ENCODE measurements around the gene UCKL1. TPM values are rescaled to one million over a fixed set of nuclear protein-coding genes. Genes with fewer than 3 reads are reported as not detected.

The UCKL1 gene
- total RNA-seq, 1 experiment from 2014 or later: 47.4 TPM

DNA sequence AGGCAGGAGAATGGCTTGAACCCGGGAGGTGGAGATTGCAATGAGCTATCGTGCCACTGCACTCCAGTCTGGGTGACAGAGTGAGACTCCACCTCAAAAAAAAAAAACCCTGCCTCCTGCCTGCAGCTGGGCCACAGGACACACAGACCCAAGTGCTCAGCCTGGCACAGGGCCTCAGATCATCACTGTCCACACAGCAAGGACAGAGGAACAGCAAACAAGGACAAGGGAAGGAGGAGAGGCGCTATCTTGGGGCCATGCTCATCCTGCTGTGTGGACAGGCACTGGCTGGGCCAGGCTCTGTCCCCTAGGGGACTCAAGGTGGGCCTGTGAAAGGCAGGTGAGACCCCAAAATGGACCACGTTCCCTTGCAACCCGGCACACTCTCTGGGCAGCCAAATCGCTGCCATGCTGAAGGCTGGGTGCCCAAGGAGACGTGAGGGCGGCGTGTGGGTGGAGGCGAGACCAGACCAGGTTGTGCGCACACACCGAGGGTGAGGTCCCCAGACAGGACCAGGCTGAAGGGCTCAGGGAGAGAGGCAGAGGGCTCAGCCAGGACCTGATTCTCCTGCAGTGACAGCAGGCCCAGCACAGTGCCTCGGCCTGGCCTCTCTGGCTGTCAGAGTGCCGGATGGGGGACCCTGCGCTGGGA is 9.1 kb downstream of the UCKL1 start:
- intact Hi-C loops (cut with micrococcal nuclease; ENCODE audit: unreplicated experiment) (no loop called here), in situ Hi-C loops (cut with HindIII; ENCODE audit: low pct_unique_long_range_greater_than_20kb, low sequenced_read_pairs) (no loop called here)
- Histone ChIP-seq H3K27ac (ENCODE audit: low read length) (0 out of 2 replicates have a peak overlapping the region, but pooled peaks have one; percentile 7), H3K36me3 (ENCODE audit: control insufficient read depth, insufficient read depth, low read length) (no peaks in the 10 kb centered on the region), H3K4me3 (ENCODE audit: low read depth in 2 of 2, low read length in 2 of 2) (no peak overlapping the region), H3K27me3 (ENCODE audit: control insufficient read depth, insufficient read depth, low read length) (no peaks in the 10 kb centered on the region), H3K9me3 (ENCODE audit: control insufficient read depth, insufficient read depth, low read depth, low read length) (no peaks in the 10 kb centered on the region), H3K4me1 (ENCODE audit: control insufficient read depth, insufficient read depth, low read length) (peaks cover 56% of the 10 kb centered on the region)
- TF ChIP-seq TCF7L2 (IDR thresholded peaks at IDR 0.05; ENCODE audit: low read depth, low read length): no peak
- TF ChIP-seq, protein P1, sequence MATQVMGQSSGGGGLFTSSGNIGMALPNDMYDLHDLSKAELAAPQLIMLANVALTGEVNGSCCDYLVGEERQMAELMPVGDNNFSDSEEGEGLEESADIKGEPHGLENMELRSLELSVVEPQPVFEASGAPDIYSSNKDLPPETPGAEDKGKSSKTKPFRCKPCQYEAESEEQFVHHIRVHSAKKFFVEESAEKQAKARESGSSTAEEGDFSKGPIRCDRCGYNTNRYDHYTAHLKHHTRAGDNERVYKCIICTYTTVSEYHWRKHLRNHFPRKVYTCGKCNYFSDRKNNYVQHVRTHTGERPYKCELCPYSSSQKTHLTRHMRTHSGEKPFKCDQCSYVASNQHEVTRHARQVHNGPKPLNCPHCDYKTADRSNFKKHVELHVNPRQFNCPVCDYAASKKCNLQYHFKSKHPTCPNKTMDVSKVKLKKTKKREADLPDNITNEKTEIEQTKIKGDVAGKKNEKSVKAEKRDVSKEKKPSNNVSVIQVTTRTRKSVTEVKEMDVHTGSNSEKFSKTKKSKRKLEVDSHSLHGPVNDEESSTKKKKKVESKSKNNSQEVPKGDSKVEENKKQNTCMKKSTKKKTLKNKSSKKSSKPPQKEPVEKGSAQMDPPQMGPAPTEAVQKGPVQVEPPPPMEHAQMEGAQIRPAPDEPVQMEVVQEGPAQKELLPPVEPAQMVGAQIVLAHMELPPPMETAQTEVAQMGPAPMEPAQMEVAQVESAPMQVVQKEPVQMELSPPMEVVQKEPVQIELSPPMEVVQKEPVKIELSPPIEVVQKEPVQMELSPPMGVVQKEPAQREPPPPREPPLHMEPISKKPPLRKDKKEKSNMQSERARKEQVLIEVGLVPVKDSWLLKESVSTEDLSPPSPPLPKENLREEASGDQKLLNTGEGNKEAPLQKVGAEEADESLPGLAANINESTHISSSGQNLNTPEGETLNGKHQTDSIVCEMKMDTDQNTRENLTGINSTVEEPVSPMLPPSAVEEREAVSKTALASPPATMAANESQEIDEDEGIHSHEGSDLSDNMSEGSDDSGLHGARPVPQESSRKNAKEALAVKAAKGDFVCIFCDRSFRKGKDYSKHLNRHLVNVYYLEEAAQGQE (IDR thresholded peaks at IDR 0.05; ENCODE audit: insufficient read depth in 1 of 2, low read depth in 2 of 2, low read length in 1 of 2): no peak
- TF ChIP-seq SIN3A (IDR thresholded peaks at IDR 0.05; ENCODE audit: borderline replicate concordance, insufficient read depth, low read depth, low read length): no peak
- TF ChIP-seq, protein P2, sequence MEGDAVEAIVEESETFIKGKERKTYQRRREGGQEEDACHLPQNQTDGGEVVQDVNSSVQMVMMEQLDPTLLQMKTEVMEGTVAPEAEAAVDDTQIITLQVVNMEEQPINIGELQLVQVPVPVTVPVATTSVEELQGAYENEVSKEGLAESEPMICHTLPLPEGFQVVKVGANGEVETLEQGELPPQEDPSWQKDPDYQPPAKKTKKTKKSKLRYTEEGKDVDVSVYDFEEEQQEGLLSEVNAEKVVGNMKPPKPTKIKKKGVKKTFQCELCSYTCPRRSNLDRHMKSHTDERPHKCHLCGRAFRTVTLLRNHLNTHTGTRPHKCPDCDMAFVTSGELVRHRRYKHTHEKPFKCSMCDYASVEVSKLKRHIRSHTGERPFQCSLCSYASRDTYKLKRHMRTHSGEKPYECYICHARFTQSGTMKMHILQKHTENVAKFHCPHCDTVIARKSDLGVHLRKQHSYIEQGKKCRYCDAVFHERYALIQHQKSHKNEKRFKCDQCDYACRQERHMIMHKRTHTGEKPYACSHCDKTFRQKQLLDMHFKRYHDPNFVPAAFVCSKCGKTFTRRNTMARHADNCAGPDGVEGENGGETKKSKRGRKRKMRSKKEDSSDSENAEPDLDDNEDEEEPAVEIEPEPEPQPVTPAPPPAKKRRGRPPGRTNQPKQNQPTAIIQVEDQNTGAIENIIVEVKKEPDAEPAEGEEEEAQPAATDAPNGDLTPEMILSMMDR (IDR thresholded peaks at IDR 0.05): no peak
- TF ChIP-seq POLR2AphosphoS5 (IDR thresholded peaks at IDR 0.05; ENCODE audit: low read depth, low read length): no peak
- BruUV-seq (replicated peaks): no TSS peak
- ATAC-seq: no peak
- no peak for DNase-seq (ENCODE audit: low read depth, low spot score)
- POLR2A ChIA-PET: interaction anchor here (0.7 kb wide), 1 partner anchor 110 kb away, joined by 3 read pairs; no protein-coding TSS in a partner anchor
- CTCF ChIA-PET: no interaction called here

DNA sequence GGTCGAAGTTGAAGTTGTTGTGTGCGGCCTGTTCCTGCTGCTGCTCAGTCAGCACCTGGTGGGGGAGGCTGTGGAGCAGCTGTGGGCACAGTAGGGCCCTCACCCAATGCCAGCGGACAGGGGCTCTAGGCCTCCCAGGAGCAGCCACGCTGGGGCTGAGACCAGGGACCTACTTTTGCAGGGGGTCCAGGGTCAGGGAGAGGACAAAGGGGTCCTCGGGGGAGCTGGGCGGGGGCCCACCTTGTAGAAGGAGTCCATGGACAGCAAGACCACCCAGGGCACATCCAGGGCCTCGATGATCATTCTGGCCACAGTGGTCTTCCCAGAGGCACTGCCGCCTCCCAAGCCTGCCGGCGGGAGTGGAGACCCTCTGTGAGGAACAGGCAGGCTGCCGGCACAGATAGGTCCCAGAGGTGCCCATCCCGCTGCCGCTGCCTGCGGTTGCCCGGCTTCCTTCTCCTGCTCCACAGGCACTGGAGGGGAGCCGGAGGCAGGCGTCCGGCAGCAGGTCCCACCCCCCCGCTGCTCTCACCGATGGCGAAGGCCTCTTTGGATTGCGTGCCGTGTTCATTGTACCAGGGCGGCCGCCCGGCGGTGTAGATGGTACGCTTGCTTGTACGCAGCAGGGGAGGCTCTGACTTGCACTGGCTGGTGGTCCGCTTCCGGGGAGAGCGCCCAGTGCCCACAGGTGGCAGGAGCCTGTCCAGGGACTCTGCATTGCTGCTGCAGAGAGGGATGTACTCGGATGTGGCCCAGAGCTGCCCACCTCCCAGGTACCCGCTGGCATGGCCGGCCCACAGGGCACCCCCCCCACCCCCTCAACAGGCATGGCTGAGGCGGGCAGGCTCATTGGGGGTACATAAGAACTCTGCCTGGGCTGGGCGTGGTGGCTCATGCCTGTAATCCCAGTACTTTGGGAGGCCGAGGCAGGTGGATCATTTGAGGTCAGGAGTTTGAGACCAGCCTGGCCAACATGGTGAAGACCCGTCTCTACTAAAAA is 10.0 kb downstream of the UCKL1 start:
- no peaks in the 10 kb centered on the region for H3K27me3 ChIP-seq (ENCODE audit: control insufficient read depth, insufficient read depth, low read length)
- ATAC-seq (no peak), DNase-seq (ENCODE audit: low read depth, low spot score) (no peak)
- no peaks in the 10 kb centered on the region for H3K9me3 ChIP-seq (ENCODE audit: control insufficient read depth, insufficient read depth, low read depth, low read length)
- H3K27ac ChIP-seq (ENCODE audit: low read length): no peak overlapping the region
- TF ChIP-seq, protein P1 (IDR thresholded peaks at IDR 0.05; ENCODE audit: insufficient read depth in 1 of 2, low read depth in 2 of 2, low read length in 1 of 2): no peak
- no peak for TF ChIP-seq TCF7L2 (IDR thresholded peaks at IDR 0.05; ENCODE audit: low read depth, low read length)
- TF ChIP-seq POLR2AphosphoS5 (IDR thresholded peaks at IDR 0.05; ENCODE audit: low read depth, low read length): no peak
- no peak for TF ChIP-seq SIN3A (IDR thresholded peaks at IDR 0.05; ENCODE audit: borderline replicate concordance, insufficient read depth, low read depth, low read length)
- TF ChIP-seq, protein P2 (IDR thresholded peaks at IDR 0.05): no peak
- in situ Hi-C loops (cut with HindIII; ENCODE audit: low pct_unique_long_range_greater_than_20kb, low sequenced_read_pairs): no loop called here
- H3K4me1 ChIP-seq (ENCODE audit: control insufficient read depth, insufficient read depth, low read length): peaks cover 47% of the 10 kb centered on the region
- no TSS peak for BruUV-seq (replicated peaks)
- intact Hi-C loops (cut with micrococcal nuclease; ENCODE audit: unreplicated experiment): no loop called here
- H3K4me3 ChIP-seq (ENCODE audit: low read depth in 2 of 2, low read length in 2 of 2): no peak overlapping the region
- ChIA-PET CTCF (no interaction called here), POLR2A (interaction anchor here (0.7 kb wide), 1 partner anchor 111 kb away, joined by 3 read pairs; no protein-coding TSS in a partner anchor)
- no peaks in the 10 kb centered on the region for H3K36me3 ChIP-seq (ENCODE audit: control insufficient read depth, insufficient read depth, low read length)
